HepG2 (cell line): ENCODE data around the gene DNAAF8. TPM values are rescaled to one million over a fixed set of nuclear protein-coding genes. Genes with fewer than 3 reads are reported as not detected.

Source experiments
- ATAC-seq: fragments of 200-7000 bp; cut with Tn5 transposase; 3 replicates; pipeline ENCODE4 v1.9.1; 2020; ENCODE audit warnings: mild to moderate bottlenecking, moderate library complexity
- BruUV-seq: library from RNA; stranded (reverse); fragments of 400-500 nt; replicated peaks from 2 replicates; lab custom pipeline; 2021; lab: Mats Ljungman, UMichigan
- CTCF ChIA-PET: fragments of 300-600 bp; formaldehyde crosslinking; extraction: SDS; loops from one replicate; lab custom pipeline; 2021; ENCODE audit warnings: low total read pairs, inconsistent platforms, low intra/inter-chr PET ratio; lab: Yijun Ruan, JAX
- POLR2A ChIA-PET: fragments of 350-600 bp; sonication (Branson Sonifier 250); formaldehyde crosslinking; loops from one replicate; lab custom pipeline; 2020; ENCODE audit warnings: antibody characterized with exemption, inconsistent platforms; lab: Yijun Ruan, JAX
- DNase-seq: peaks from one replicate; pipeline ENCODE4 v3.0.0-alpha.2; 2015; ENCODE audit warnings: low spot score
- FAIRE-seq: peaks from 3 replicates; lab custom pipeline; 2011; peaks lifted over from hg19 to GRCh38; lab: Jason Lieb, UNC
- H2AFZ ChIP-seq: one replicate; pipeline ENCODE4 v1.6.1; 2011; ENCODE audit warnings: low read length, inconsistent platforms
- H3K27ac ChIP-seq: fragments of 300-600 bp; 3 replicates; pipeline ENCODE4 v1.8.0; 2011; ENCODE audit warnings: mixed run types, mild to moderate bottlenecking, mixed read lengths, low read length, inconsistent platforms; ENCODE audit not compliant: insufficient read depth; ENCODE audit errors: extremely low read length
- H3K27me3 ChIP-seq, 2 experiments: fragments of 200-600 bp in 1 of 2; 2 replicates in 1 of 2; 3 replicates in 1 of 2; pipeline versions ENCODE4 v1.6.0 to v1.8.0; 2011; ENCODE audit warnings: low read length in 2 of 2, mild to moderate bottlenecking in 2 of 2, moderate library complexity in 2 of 2, inconsistent platforms in 1 of 2; ENCODE audit not compliant: insufficient read depth in 2 of 2, control insufficient read depth in 1 of 2
- H3K36me3 ChIP-seq, 2 experiments: fragments of 200-600 bp in 1 of 2; replicated peaks in 1 of 2; 2 replicates in 1 of 2; 3 replicates in 1 of 2; pipeline versions ENCODE4 v1.5.1 to v1.8.0; 2011; ENCODE audit warnings: low read length in 2 of 2, inconsistent platforms in 1 of 2; ENCODE audit not compliant: insufficient read depth in 2 of 2, control insufficient read depth in 1 of 2
- H3K4me1 ChIP-seq: 2 replicates; pipeline ENCODE4 v1.5.1; 2012; ENCODE audit warnings: low read length, inconsistent platforms; ENCODE audit not compliant: insufficient read depth
- H3K4me2 ChIP-seq: 2 replicates; pipeline ENCODE4 v1.6.0; 2011; ENCODE audit warnings: low read depth, low read length, inconsistent platforms
- H3K4me3 ChIP-seq, 3 experiments: fragments of 200-600 bp in 1 of 3; sonication (generic), shearing (Covaris generic) in 1 of 3; replicated peaks in 1 of 3; 2 replicates each; pipeline ENCODE4 v1.5.1; 2011 to 2016; ENCODE audit warnings: low read length in 3 of 3, inconsistent platforms in 2 of 3, low read depth in 2 of 3, mild to moderate bottlenecking in 2 of 3, control low read depth in 1 of 3, mixed read lengths in 1 of 3; ENCODE audit not compliant: insufficient read depth in 1 of 3
- H3K79me2 ChIP-seq: one replicate; pipeline ENCODE4 v1.6.1; 2011; ENCODE audit warnings: low read length, inconsistent platforms; ENCODE audit not compliant: insufficient read depth
- H3K9ac ChIP-seq: 2 replicates; pipeline ENCODE4 v1.6.0; 2011; ENCODE audit warnings: mild to moderate bottlenecking, low read depth, low read length, inconsistent platforms; ENCODE audit not compliant: insufficient read depth
- H3K9me3 ChIP-seq: 2 replicates; pipeline ENCODE4 v1.5.1; 2012; ENCODE audit warnings: mild to moderate bottlenecking, low read length
- H4K20me1 ChIP-seq: 2 replicates; pipeline ENCODE4 v1.6.0; 2011; ENCODE audit warnings: inconsistent platforms, mild to moderate bottlenecking, low read length, moderate library complexity; ENCODE audit not compliant: insufficient read depth
- GPBP1L1 ChIP-seq: sonication (generic); formaldehyde crosslinking; IDR thresholded peaks from 2 replicates; pipeline ENCODE4 v1.5.0; 2020; ENCODE audit warnings: mild to moderate bottlenecking, missing genetic modification reagents
- LBX2 ChIP-seq: sonication (generic); formaldehyde crosslinking; IDR thresholded peaks from 2 replicates; pipeline ENCODE4 v1.5.0; 2020; ENCODE audit warnings: missing genetic modification reagents, mild to moderate bottlenecking, borderline replicate concordance
- MED1 ChIP-seq: sonication (generic); formaldehyde crosslinking; IDR thresholded peaks from 2 replicates; pipeline ENCODE4 v1.4.0; 2020; ENCODE audit warnings: missing genetic modification reagents
- SMYD3 ChIP-seq: sonication (generic); formaldehyde crosslinking; IDR thresholded peaks from 2 replicates; pipeline ENCODE4 v1.8.1; 2023; ENCODE audit warnings: mild to moderate bottlenecking, missing genetic modification reagents
- SP2 ChIP-seq: sonication (generic); formaldehyde crosslinking; IDR thresholded peaks from 2 replicates; pipeline ENCODE4 v1.5.1; 2020; ENCODE audit warnings: mild to moderate bottlenecking, missing genetic modification reagents
- SYNCRIP ChIP-seq: fragments of 200-400 bp; formaldehyde crosslinking; IDR thresholded peaks from 2 replicates; pipeline ENCODE4 v1.6.1; 2018; ENCODE audit warnings: mild to moderate bottlenecking, low read depth, low read length; ENCODE audit not compliant: insufficient read depth
- TEF ChIP-seq: sonication (generic); formaldehyde crosslinking; IDR thresholded peaks from 2 replicates; pipeline ENCODE4 v1.5.0; 2020; ENCODE audit warnings: missing genetic modification reagents
- THYN1 ChIP-seq: sonication (generic); formaldehyde crosslinking; IDR thresholded peaks from 2 replicates; pipeline ENCODE4 v1.8.1; 2023; ENCODE audit warnings: low read depth, mild to moderate bottlenecking, moderate library complexity, missing genetic modification reagents, borderline replicate concordance
- ZFP91 ChIP-seq: sonication (generic); formaldehyde crosslinking; IDR thresholded peaks from 2 replicates; pipeline ENCODE4 v1.9.0; 2022; ENCODE audit warnings: missing genetic modification reagents, mild to moderate bottlenecking, borderline replicate concordance
- ZNF414 ChIP-seq: sonication (generic); formaldehyde crosslinking; IDR thresholded peaks from 2 replicates; pipeline ENCODE4 v1.5.0; 2020; ENCODE audit warnings: missing genetic modification reagents
- WGBS: methylation state at CpG from one replicate; pipeline ENCODE4 v1.1.6; 2017; ENCODE audit warnings: low lambda C conversion rate; 5-methylcytosine and 5-hydroxymethylcytosine counted together
- in situ Hi-C: cut with HindIII; loops from 2 replicates; pipeline ENCODE4 v1.10.0; 2017; ENCODE audit warnings: low pct_unique_long_range_greater_than_20kb; ENCODE audit not compliant: extremely low pct_ligation_motif_present
- intact Hi-C: fragments of 100-400 bp; cut with micrococcal nuclease; formaldehyde crosslinking; loops from one replicate; pipeline ENCODE4 v1.10.0; 2022; ENCODE audit not compliant: unreplicated experiment
- polyA plus RNA-seq, 8 experiments: library from polyadenylated mRNA; depleted of rRNA in 3 of 8; stranded (reverse) in 7 of 8; unstranded in 1 of 8; fragments of >200 nt; fragmentation: Illumina TruSeq in 4 of 8; extraction: Trizol in 4 of 8; gene quantifications; 2 replicates each; pipeline versions ENCODE4 v1.2.1 to v1.2.3, GENCODE V29; 2011 to 2016; ENCODE audit warnings: low read depth in 4 of 8, missing spikeins in 1 of 8, mixed read lengths in 1 of 8; ENCODE audit not compliant: insufficient read depth in 1 of 8
- total RNA-seq, 5 experiments: library from RNA; depleted of rRNA; stranded (reverse); fragments of >200 nt; fragmentation: Illumina TruSeq; extraction: Trizol; gene quantifications; 2 replicates each; pipeline ENCODE4 v1.2.3, GENCODE V29; 2016; ENCODE audit warnings: low read depth in 1 of 5

The DNAAF8 gene
- total and polyA plus RNA-seq, 2 of the 13 experiments (the other 11 are each of a cell fraction or from before 2014, with no cell fraction given): 0.44 TPM; not detected in 1

- TF ChIP-seq ZFP91 (CRISPR knock-in tag) (no peak), THYN1 (CRISPR knock-in tag) (no peak), TEF (CRISPR knock-in tag) (no peak), MED1 (CRISPR knock-in tag) (no peak), ZNF414 (CRISPR knock-in tag) (no peak), SYNCRIP (no peak)
These were observed 24.9 kb upstream of the DNAAF8 start (continued) for GRCh38 chr16:4709481-4709880.

GRCh38 chr16:4713663-4714501, 20.5 kb upstream of the DNAAF8 start:
- intact Hi-C loops: no loop called here
- Histone ChIP-seq H2AFZ (no peak overlapping the region), H3K36me3 (peaks cover 15 to 37% of the 10 kb centered on the region in 2 experiments; a peak in 4 of 5 replicates), H3K4me1 (no peaks in the 10 kb centered on the region), H3K4me3 (no peak overlapping the region), H3K9me3 (no peaks in the 10 kb centered on the region), H3K27ac (no peak overlapping the region), H3K27me3 (no peaks in the 10 kb centered on the region), H3K4me2 (no peak overlapping the region), H4K20me1 (no peaks in the 10 kb centered on the region), H3K9ac (no peak overlapping the region), H3K79me2 (no peaks in the 10 kb centered on the region)
- FAIRE-seq (no peak), DNase-seq (no peak), ATAC-seq (no peak)
- ChIA-PET POLR2A (no interaction called here), CTCF (no interaction called here)
- BruUV-seq: no TSS peak
- WGBS: 88% methylated on average over 6 of the region's 18 CpGs
- in situ Hi-C loops: no loop called here
- TF ChIP-seq GPBP1L1 (CRISPR knock-in tag) (no peak), LBX2 (CRISPR knock-in tag) (no peak), SMYD3 (no peak), SP2 (no peak)
